ENCODE measurements around the gene RBM23.
A peak's percentile ranks its signal among the peaks of the same experiment; 100 is the strongest.
"Not testable (repeated sequence)": the region's sequence is repeated elsewhere in the genome, so short reads cannot be mapped to it uniquely, and the experiment has no call there.

Gene RBM23

DNA sequence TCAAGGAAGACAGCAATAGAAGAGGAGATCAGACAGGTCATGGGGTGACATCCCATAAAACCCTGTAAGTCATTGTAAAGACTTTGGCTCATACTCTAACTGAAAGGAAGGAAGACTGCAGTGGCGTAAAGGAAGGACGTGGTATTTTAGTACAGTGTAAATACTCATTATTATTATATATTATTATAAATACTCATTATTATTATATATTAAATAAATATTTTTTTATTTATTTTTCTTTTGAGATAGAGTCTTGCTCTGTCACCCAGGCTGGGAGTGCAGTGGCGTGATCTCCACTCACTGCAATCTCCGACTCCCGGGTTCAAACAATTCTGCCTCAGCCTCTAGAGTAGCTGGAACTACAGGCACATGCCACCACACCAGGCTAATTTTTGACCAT is 62.5 kb downstream of the RBM23 start (continued):
- TF ChIP-seq, protein P1, sequence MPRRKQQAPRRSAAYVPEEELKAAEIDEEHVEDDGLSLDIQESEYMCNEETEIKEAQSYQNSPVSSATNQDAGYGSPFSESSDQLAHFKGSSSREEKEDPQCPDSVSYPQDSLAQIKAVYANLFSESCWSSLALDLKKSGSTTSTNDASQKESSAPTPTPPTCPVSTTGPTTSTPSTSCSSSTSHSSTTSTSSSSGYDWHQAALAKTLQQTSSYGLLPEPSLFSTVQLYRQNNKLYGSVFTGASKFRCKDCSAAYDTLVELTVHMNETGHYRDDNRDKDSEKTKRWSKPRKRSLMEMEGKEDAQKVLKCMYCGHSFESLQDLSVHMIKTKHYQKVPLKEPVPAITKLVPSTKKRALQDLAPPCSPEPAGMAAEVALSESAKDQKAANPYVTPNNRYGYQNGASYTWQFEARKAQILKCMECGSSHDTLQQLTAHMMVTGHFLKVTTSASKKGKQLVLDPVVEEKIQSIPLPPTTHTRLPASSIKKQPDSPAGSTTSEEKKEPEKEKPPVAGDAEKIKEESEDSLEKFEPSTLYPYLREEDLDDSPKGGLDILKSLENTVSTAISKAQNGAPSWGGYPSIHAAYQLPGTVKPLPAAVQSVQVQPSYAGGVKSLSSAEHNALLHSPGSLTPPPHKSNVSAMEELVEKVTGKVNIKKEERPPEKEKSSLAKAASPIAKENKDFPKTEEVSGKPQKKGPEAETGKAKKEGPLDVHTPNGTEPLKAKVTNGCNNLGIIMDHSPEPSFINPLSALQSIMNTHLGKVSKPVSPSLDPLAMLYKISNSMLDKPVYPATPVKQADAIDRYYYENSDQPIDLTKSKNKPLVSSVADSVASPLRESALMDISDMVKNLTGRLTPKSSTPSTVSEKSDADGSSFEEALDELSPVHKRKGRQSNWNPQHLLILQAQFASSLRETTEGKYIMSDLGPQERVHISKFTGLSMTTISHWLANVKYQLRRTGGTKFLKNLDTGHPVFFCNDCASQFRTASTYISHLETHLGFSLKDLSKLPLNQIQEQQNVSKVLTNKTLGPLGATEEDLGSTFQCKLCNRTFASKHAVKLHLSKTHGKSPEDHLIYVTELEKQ (tag by site-specific recombination; IDR thresholded peaks at IDR 0.05; ENCODE audit: borderline replicate concordance), result no peak
- TF ChIP-seq ZNF658 (tag by site-specific recombination; IDR thresholded peaks at IDR 0.05) (no peak), ZEB2 (tag by site-specific recombination; IDR thresholded peaks at IDR 0.05) (no peak), ZNF174 (tag by site-specific recombination; IDR thresholded peaks at IDR 0.05) (no peak), ZNF549 (tag by site-specific recombination; IDR thresholded peaks at IDR 0.05) (no peak), ZNF624 (tag by site-specific recombination; IDR thresholded peaks at IDR 0.05) (no peak), ZNF514 (tag by site-specific recombination; IDR thresholded peaks at IDR 0.05) (no peak)
- TF ChIP-seq, protein P2, sequence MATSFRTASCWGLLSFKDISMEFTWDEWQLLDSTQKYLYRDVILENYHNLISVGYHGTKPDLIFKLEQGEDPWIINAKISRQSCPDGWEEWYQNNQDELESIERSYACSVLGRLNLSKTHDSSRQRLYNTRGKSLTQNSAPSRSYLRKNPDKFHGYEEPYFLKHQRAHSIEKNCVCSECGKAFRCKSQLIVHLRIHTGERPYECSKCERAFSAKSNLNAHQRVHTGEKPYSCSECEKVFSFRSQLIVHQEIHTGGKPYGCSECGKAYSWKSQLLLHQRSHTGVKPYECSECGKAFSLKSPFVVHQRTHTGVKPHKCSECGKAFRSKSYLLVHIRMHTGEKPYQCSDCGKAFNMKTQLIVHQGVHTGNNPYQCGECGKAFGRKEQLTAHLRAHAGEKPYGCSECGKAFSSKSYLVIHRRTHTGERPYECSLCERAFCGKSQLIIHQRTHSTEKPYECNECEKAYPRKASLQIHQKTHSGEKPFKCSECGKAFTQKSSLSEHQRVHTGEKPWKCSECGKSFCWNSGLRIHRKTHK (tag by site-specific recombination; IDR thresholded peaks at IDR 0.05), result no peak
- TF ChIP-seq, protein P3, sequence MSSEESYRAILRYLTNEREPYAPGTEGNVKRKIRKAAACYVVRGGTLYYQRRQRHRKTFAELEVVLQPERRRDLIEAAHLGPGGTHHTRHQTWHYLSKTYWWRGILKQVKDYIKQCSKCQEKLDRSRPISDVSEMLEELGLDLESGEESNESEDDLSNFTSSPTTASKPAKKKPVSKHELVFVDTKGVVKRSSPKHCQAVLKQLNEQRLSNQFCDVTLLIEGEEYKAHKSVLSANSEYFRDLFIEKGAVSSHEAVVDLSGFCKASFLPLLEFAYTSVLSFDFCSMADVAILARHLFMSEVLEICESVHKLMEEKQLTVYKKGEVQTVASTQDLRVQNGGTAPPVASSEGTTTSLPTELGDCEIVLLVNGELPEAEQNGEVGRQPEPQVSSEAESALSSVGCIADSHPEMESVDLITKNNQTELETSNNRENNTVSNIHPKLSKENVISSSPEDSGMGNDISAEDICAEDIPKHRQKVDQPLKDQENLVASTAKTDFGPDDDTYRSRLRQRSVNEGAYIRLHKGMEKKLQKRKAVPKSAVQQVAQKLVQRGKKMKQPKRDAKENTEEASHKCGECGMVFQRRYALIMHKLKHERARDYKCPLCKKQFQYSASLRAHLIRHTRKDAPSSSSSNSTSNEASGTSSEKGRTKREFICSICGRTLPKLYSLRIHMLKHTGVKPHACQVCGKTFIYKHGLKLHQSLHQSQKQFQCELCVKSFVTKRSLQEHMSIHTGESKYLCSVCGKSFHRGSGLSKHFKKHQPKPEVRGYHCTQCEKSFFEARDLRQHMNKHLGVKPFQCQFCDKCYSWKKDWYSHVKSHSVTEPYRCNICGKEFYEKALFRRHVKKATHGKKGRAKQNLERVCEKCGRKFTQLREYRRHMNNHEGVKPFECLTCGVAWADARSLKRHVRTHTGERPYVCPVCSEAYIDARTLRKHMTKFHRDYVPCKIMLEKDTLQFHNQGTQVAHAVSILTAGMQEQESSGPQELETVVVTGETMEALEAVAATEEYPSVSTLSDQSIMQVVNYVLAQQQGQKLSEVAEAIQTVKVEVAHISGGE (tag by site-specific recombination; conservative IDR thresholded peaks at IDR 0.05; ENCODE audit: low read depth), result no peak

DNA sequence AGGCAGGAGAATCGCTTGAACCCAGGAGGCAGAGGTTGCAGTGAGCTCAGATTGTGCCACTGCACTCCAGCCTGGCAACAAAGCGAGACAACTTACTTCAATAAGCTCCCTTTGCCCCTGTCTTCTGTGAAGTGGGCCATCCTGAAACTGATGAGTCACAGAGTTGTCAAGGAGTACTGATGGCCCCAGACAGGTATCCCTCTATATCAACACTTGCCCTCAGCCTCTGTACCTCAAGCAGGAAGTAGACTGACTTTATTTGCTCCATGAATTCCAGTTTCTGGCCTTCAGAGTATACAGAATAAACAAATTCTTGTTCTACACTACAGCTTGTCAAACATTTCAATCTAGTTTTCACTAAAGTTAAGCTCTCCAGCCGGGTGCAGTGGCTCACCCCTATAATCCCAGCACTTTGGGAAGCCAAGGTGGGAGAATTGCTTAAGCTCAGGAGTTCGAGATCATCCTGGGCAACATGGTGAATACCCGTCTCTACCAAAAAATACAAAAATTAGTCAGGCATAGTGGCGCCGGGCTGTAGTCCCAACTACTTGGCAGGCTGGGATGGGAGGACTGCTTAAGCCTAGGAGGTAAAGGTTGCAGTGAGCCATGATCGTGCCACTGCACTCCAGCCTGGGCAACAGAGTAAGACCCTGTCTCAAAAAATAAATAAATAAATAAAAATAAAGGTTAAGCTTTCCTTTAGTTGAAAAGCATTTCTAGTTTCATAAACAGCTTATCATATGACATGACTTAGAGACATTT is 63.8 kb downstream of the RBM23 start:
- ChIA-PET CTCF (interaction anchor here (0.6 to 9.7 kb wide), 22 partner anchors 18 to 373 kb away, joined by 3 to 115 read pairs (median 6); partner anchors contain the start of genes MMP14, MRPL52, OXA1L and REM2), POLR2A (interaction anchor here (0.7 to 2.5 kb wide), 2 partner anchors 32 to 176 kb away, joined by 6 read pairs; no protein-coding TSS in a partner anchor)
- Histone ChIP-seq H3K9me3 (ENCODE audit: control insufficient read depth, insufficient read depth, low read depth, low read length) (no peaks in the 10 kb centered on the region), H3K36me3 (ENCODE audit: control insufficient read depth in 2 of 2, insufficient read depth in 1 of 2, low read length in 2 of 2) (no peaks in the 10 kb centered on the region), H3K27ac (ENCODE audit: extremely low read depth, low read depth, low read length) (no peak overlapping the region), H3K4me1 (ENCODE audit: control insufficient read depth, insufficient read depth, low read length) (no peaks in the 10 kb centered on the region), H3K4me3 (ENCODE audit: low read depth, low read length) (no peak overlapping the region)
- TF ChIP-seq, protein P4, sequence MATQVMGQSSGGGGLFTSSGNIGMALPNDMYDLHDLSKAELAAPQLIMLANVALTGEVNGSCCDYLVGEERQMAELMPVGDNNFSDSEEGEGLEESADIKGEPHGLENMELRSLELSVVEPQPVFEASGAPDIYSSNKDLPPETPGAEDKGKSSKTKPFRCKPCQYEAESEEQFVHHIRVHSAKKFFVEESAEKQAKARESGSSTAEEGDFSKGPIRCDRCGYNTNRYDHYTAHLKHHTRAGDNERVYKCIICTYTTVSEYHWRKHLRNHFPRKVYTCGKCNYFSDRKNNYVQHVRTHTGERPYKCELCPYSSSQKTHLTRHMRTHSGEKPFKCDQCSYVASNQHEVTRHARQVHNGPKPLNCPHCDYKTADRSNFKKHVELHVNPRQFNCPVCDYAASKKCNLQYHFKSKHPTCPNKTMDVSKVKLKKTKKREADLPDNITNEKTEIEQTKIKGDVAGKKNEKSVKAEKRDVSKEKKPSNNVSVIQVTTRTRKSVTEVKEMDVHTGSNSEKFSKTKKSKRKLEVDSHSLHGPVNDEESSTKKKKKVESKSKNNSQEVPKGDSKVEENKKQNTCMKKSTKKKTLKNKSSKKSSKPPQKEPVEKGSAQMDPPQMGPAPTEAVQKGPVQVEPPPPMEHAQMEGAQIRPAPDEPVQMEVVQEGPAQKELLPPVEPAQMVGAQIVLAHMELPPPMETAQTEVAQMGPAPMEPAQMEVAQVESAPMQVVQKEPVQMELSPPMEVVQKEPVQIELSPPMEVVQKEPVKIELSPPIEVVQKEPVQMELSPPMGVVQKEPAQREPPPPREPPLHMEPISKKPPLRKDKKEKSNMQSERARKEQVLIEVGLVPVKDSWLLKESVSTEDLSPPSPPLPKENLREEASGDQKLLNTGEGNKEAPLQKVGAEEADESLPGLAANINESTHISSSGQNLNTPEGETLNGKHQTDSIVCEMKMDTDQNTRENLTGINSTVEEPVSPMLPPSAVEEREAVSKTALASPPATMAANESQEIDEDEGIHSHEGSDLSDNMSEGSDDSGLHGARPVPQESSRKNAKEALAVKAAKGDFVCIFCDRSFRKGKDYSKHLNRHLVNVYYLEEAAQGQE (tag by site-specific recombination; IDR thresholded peaks at IDR 0.05), result no peak
- TF ChIP-seq, protein P5, sequence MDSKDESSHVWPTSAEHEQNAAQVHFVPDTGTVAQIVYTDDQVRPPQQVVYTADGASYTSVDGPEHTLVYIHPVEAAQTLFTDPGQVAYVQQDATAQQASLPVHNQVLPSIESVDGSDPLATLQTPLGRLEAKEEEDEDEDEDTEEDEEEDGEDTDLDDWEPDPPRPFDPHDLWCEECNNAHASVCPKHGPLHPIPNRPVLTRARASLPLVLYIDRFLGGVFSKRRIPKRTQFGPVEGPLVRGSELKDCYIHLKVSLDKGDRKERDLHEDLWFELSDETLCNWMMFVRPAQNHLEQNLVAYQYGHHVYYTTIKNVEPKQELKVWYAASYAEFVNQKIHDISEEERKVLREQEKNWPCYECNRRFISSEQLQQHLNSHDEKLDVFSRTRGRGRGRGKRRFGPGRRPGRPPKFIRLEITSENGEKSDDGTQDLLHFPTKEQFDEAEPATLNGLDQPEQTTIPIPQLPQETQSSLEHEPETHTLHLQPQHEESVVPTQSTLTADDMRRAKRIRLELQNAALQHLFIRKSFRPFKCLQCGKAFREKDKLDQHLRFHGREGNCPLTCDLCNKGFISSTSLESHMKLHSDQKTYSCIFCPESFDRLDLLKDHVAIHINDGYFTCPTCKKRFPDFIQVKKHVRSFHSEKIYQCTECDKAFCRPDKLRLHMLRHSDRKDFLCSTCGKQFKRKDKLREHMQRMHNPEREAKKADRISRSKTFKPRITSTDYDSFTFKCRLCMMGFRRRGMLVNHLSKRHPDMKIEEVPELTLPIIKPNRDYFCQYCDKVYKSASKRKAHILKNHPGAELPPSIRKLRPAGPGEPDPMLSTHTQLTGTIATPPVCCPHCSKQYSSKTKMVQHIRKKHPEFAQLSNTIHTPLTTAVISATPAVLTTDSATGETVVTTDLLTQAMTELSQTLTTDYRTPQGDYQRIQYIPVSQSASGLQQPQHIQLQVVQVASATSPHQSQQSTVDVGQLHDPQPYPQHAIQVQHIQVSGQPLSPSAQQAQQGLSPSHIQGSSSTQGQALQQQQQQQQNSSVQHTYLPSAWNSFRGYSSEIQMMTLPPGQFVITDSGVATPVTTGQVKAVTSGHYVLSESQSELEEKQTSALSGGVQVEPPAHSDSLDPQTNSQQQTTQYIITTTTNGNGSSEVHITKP (tag by site-specific recombination; IDR thresholded peaks at IDR 0.05), result peak; percentile 52; the same call in 1 of the 2 replicates
- no peak for TF ChIP-seq ZNF350 (tag by site-specific recombination; IDR thresholded peaks at IDR 0.05)
- TF ChIP-seq ZNF658 (tag by site-specific recombination; IDR thresholded peaks at IDR 0.05), result no peak
- TF ChIP-seq KLF8 (tag by site-specific recombination; IDR thresholded peaks at IDR 0.05), result no peak
- no peak for TF ChIP-seq ZBTB7A (tag by site-specific recombination; IDR thresholded peaks at IDR 0.05; ENCODE audit: low read depth)
- TF ChIP-seq ZBTB8A (tag by site-specific recombination; IDR thresholded peaks at IDR 0.05), result no peak

DNA sequence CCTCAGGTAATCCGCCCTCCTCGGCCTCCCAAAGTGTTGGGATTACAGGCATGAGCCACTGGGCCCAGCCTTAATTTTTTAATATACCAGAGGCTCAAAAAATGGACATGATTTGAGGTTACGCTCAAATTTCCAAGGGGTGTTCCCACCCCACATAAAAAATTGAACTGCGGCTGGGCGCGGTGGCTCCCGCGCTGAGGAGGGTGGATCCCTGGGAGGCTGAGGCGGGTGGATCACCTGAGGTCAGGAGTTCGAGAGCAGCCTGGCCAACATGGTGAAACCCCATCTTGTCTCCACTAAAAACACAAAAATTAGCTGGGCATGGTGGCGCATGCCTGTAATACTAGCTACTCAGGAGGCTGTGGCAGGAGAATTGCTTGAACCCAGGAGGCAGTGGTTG is 64.7 kb downstream of the RBM23 start:
- not testable (repeated sequence) for H3K4me3 ChIP-seq (ENCODE audit: low read depth, low read length); H3K4me1 ChIP-seq (ENCODE audit: control insufficient read depth, insufficient read depth, low read length); H3K9me3 ChIP-seq (ENCODE audit: control insufficient read depth, insufficient read depth, low read depth, low read length); H3K27ac ChIP-seq (ENCODE audit: extremely low read depth, low read depth, low read length); H3K36me3 ChIP-seq (ENCODE audit: control insufficient read depth in 2 of 2, insufficient read depth in 1 of 2, low read length in 2 of 2)
- ChIA-PET CTCF (interaction anchor here (0.6 to 9.7 kb wide), 38 partner anchors 9 to 637 kb away, joined by 3 to 115 read pairs (median 8); partner anchors contain the start of genes MMP14, MRPL52, OR6J1 and OXA1L), POLR2A (interaction anchor here (2.5 kb wide), 1 partner anchor 31 kb away, joined by 6 read pairs; no protein-coding TSS in a partner anchor)
